Adrenal gland (tissue), 5 donors: ENCODE data around the gene TPSG1.

Experiments used
- POLR2A ChIP-seq, 2 donors: fragments of 450-650 bp; IDR thresholded peaks; one replicate each; pipeline ENCODE4 v1.6.1; 2017; ENCODE audit warnings: antibody characterized with exemption in 2 of 2, mild to moderate bottlenecking in 2 of 2, moderate library complexity in 1 of 2
- TF ChIP-seq, protein P1 (sequence below), 6 experiments: fragments of 450-650 bp in 4 of 6; fragments of 200-600 bp in 2 of 6; sonication (generic) in 1 of 6; IDR thresholded peaks; 1 replicate in 5 of 6; 2 replicates in 1 of 6; pipeline versions ENCODE4 v1.5.1 to v1.8.0; 2016 to 2021; ENCODE audit warnings: antibody characterized with exemption in 6 of 6, mild to moderate bottlenecking in 2 of 6, moderate library complexity in 1 of 6
- donor health status: DM: no; HTN: no; CAD: no.

DNA sequence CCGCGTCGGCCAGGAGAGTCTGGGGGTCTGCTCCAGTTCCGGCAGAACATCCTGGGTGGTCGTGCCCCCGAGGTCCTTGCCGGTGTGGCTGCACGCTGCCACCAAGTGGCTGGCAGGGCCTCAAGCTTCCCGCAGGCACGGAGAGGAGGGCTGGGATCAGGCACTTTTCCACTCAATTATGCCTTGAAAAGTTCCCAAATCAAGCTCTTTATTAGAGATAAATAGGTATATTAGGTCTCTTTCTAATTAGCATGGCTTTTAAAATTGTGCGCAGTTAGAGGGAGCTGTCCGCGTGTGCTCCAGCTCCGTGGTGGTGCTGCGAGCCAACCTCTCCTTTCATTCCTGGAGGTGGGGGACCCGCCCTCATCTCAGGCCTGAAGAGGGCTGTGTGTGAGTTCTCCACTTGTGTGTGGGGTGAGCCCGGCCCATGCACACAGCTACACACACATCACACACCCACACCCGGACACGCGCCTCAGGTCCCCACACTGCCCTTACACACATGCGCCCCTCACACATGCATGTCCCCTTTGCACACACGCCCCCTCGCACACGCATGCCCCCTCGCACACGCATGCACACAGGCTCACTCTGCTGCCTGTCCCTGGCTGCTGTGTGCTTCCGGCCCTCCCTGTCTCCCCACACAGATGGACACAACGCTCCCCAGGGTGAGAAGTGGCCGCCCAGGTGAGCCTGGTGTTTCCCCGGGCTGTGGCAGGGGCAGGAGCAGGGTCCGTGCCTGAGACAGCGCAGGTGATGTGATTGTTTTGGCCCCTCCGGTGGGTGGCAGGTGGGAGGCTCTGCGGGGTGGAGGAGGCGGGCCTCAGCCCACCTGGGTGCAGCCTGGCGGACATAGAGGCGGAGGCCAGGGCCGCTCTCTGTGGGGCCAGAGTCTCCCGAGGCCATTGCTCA is 43.4 kb downstream of the TPSG1 start:
- TF ChIP-seq, protein P1, sequence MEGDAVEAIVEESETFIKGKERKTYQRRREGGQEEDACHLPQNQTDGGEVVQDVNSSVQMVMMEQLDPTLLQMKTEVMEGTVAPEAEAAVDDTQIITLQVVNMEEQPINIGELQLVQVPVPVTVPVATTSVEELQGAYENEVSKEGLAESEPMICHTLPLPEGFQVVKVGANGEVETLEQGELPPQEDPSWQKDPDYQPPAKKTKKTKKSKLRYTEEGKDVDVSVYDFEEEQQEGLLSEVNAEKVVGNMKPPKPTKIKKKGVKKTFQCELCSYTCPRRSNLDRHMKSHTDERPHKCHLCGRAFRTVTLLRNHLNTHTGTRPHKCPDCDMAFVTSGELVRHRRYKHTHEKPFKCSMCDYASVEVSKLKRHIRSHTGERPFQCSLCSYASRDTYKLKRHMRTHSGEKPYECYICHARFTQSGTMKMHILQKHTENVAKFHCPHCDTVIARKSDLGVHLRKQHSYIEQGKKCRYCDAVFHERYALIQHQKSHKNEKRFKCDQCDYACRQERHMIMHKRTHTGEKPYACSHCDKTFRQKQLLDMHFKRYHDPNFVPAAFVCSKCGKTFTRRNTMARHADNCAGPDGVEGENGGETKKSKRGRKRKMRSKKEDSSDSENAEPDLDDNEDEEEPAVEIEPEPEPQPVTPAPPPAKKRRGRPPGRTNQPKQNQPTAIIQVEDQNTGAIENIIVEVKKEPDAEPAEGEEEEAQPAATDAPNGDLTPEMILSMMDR (IDR thresholded peaks at IDR 0.05): no peak
- TF ChIP-seq POLR2A (IDR thresholded peaks at IDR 0.05): no peak
